ENCODE measurements around the gene KLHL30.

DNA sequence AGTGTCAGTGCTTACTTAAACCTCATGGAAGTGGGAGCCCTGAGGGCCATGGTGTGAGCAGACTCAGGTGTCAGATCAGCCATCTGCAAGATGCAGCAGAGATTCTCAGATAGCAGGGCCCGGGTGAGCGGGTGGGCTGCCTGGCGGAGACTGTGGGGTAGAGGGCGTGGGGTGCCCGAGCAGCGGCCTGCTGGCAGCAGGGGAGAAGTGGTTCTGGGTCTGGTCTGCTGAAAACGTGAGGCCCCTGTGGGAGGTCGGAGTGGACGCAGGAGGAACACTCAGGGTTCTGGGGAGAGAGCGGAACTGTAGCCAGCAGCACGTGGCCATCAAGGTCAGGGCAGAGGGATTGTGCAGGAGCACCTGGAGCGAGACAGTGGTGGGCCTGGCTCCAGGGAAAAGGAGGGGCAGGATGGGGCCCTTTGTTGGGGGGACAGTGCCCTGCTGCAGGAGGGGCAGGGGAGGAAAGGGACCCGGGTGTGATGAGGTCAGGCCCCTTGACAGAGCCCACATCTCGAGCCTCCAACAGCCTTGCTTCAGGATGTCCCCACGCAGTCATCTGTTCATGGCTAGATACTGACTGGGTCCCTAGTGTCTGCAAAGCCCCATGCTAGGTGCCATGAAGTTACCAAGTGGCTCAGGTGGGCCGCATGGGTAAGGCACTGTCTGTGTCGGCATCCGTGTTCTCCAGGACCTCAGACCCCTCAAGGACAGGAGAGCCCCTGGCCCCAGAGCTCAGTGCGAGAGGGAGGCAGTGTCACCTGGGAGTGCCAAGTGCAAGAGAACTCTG, 41.1 kb upstream of the KLHL30 start:
- TF ChIP-seq REST (IDR thresholded peaks at IDR 0.05; ENCODE audit: insufficient read depth in 1 of 2, low read depth in 2 of 2, low read length in 2 of 2) (no peak), TAF1 (IDR thresholded peaks at IDR 0.05; ENCODE audit: borderline replicate concordance, insufficient read depth, low read length) (no peak), SIN3A (IDR thresholded peaks at IDR 0.05; ENCODE audit: borderline replicate concordance, insufficient read depth, low read length) (no peak), POLR2AphosphoS5 (IDR thresholded peaks at IDR 0.05; ENCODE audit: low read depth, low read length) (no peak), FOXP2 (optimal IDR thresholded peaks at IDR 0.05; ENCODE audit: borderline replicate concordance, extremely low read depth, extremely low read length, insufficient read depth) (no peak)

Measured in PFSK-1 (cell line).